Stimulated activated naive B cell treated with anti-CD40 and anti-IgM and Interleukin-4, amounts not matched to agents 10 μg/mL and 1 μg/mL and 100 μg/mL, for 72 hours (primary cell): ENCODE data around the gene CDKN1C.
A peak's percentile ranks its signal among the peaks of the same experiment; 100 is the strongest.
"Not testable (repeated sequence)": the region's sequence is repeated elsewhere in the genome, so short reads cannot be mapped to it uniquely, and the experiment has no call there.

Experiments
- ATAC-seq, 2 donors: fragments of 150-1000 bp; cut with Tn5 transposase; replicated peaks; 2 replicates each; pipeline ENCODE4 v1.10.0; 2021; ENCODE audit warnings: moderate library complexity in 1 of 2
- DNase-seq: peaks from one replicate; pipeline ENCODE4 v3.0.0; 2021
- H3K27ac Mint-ChIP-seq: one replicate; pipeline ENCODE4 v1.8.0; 2022; ENCODE audit warnings: mild to moderate bottlenecking, mixed read lengths
- H3K27me3 Mint-ChIP-seq, 2 donors: one replicate each; pipeline ENCODE4 v1.8.0; 2022; ENCODE audit warnings: mixed read lengths in 2 of 2
- H3K36me3 Mint-ChIP-seq, 2 donors: one replicate each; pipeline ENCODE4 v1.8.0; 2022; ENCODE audit warnings: mixed read lengths in 2 of 2, mild to moderate bottlenecking in 1 of 2
- H3K4me1 Mint-ChIP-seq, 2 donors: one replicate each; pipeline ENCODE4 v1.8.0; 2022; ENCODE audit warnings: mixed read lengths in 2 of 2, mild to moderate bottlenecking in 1 of 2
- H3K4me3 Mint-ChIP-seq, 2 donors: one replicate each; pipeline ENCODE4 v1.8.0; 2022; ENCODE audit warnings: mild to moderate bottlenecking in 2 of 2, mixed read lengths in 2 of 2, moderate library complexity in 1 of 2
- H3K9me3 Mint-ChIP-seq, 2 donors: one replicate each; pipeline ENCODE4 v1.8.0; 2022; ENCODE audit warnings: mixed read lengths in 2 of 2, mild to moderate bottlenecking in 1 of 2

The CDKN1C gene

DNA sequence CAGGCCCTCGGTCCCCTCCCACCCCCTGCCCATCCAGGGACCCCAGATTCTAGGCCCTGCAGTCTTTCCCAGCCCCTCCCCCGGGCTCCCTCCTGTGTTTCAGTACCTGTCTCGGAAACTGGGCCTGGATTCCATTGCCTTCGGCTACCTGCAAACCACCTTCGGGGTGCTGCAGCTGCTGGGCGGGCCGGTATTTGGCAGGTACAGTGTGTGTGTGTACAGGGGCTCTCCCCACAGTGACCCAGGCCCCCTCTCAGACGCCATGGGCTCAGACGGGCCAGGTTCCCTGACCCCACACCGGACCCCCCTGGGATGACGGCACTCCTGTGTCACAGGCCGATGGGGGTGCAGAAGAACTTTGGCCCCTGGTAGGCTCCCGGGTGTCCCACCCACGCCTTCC, 22.6 kb upstream of the CDKN1C start:
- H3K27me3 Mint-ChIP-seq: peaks cover 5 to 42% of the 10 kb centered on the region in 2 donors
- no peak overlapping the region for H3K27ac Mint-ChIP-seq
- DNase-seq (no peak), ATAC-seq (no peak)
- H3K36me3 Mint-ChIP-seq: peaks cover 4 to 21% of the 10 kb centered on the region in 2 donors
- no peak overlapping the region for H3K4me3 Mint-ChIP-seq
- H3K9me3 Mint-ChIP-seq: peaks cover 4 to 5% of the 10 kb centered on the region in 2 donors
- H3K4me1 Mint-ChIP-seq: peaks cover 8% of the 10 kb centered on the region in 2 donors

DNA sequence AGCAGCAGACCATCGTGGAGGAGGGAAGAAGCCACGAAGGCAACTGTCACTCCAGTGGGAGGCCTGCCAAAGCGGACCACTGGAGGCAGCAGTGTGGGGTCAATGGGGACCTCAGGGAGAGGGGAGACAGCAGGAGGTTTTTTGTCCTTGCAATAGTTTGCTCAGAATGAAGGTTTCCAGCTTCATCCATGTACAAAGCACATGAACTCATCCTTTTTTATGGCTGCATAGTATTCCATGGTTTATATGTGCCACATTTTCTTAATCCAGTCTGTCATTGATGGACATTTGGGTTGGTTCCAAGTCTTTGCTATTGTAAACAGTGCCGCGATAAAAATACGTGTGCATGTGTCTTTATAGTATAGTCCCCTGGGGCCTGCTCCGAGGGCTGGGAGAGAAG, 19.7 kb upstream of the CDKN1C start:
- not testable (repeated sequence) for H3K27ac Mint-ChIP-seq, H3K4me3 Mint-ChIP-seq, ATAC-seq, DNase-seq, H3K9me3 Mint-ChIP-seq
- Mint-ChIP-seq H3K27me3 (peaks cover 0 to 33% of the 10 kb centered on the region in 2 donors), H3K36me3 (peaks cover 4 to 21% of the 10 kb centered on the region in 2 donors), H3K4me1 (peaks cover 6 to 15% of the 10 kb centered on the region in 2 donors)

DNA sequence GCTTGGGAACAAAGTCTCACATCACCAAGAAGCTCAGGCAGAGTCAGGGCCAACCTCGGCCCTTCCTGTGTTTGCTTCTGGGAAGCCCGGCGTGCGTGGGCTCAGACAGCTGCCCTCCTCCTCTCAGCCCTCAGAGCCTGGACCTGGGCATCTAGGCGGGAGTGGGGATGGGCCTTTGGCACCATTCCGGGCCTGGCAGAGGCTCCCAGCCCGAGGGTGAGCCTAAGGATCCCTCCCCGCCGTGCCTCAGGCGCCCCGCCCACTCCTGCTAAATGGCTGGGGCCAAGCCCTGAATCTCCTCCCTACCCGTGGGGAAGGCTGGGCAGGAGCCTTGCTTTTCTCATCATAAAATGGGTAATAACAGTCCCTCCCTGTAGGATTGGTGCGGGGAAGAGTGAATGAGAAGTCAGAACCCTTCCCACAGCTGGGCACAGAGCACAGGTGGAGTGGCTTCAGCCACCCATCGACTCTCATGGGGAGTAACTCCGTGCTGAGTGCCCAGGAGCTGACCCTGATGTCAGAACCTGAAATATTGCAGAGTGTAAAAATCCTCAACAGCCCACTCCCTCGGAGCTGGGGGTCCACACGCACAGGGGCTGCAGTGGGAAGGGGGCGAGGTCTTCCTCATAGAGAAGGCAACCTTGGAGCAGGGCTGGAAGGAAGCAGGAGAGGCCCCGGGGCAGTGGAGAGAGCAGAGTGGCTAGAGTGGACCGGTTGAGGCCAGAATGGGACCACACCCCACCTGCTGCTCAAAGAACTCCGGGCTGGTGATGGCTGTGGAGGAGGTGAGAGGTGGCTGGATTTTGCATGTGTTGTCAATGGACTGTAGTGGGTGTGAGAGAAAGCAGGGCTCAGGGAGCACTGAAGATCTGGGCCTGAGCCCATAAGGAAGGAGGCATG, 18.8 kb upstream of the CDKN1C start:
- no peak for DNase-seq

DNA sequence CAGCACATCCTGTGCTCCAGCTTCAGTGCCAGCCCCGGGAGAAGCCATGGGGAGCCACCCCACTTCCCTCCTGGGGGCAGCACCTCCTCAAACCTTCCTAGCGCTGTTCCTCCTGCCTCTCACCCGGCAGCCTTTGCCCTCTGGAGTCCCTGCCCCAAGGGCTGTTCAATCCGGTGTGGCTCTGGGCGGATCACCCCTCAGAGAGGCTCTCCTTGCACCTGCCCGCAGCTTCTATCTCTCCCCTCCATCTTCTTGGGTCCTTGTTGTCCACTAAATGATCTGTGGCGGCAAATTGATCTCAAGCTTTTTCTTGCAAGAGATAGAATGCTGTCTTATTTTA, 18.1 kb upstream of the CDKN1C start:
- Mint-ChIP-seq H3K27ac (no peak overlapping the region), H3K4me1 (peaks cover 19 to 29% of the 10 kb centered on the region in 2 donors), H3K36me3 (peaks cover 4 to 21% of the 10 kb centered on the region in 2 donors), H3K4me3 (peak overlapping the region in 1 of 2 donors; percentile 26), H3K9me3 (peaks cover 4 to 5% of the 10 kb centered on the region in 2 donors), H3K27me3 (peaks cover 0 to 43% of the 10 kb centered on the region in 2 donors)
- no peak for ATAC-seq
- DNase-seq: no peak

More for the DNA sequence above, 18.8 kb upstream of the CDKN1C start:
- H3K4me1 Mint-ChIP-seq: peaks cover 13 to 21% of the 10 kb centered on the region in 2 donors
- peaks cover 0 to 35% of the 10 kb centered on the region in 2 donors for H3K27me3 Mint-ChIP-seq
- no peak overlapping the region for H3K4me3 Mint-ChIP-seq
- peaks cover 4 to 21% of the 10 kb centered on the region in 2 donors for H3K36me3 Mint-ChIP-seq
- no peak for ATAC-seq
- no peak overlapping the region for H3K27ac Mint-ChIP-seq
- H3K9me3 Mint-ChIP-seq: peaks cover 4 to 5% of the 10 kb centered on the region in 2 donors

DNA sequence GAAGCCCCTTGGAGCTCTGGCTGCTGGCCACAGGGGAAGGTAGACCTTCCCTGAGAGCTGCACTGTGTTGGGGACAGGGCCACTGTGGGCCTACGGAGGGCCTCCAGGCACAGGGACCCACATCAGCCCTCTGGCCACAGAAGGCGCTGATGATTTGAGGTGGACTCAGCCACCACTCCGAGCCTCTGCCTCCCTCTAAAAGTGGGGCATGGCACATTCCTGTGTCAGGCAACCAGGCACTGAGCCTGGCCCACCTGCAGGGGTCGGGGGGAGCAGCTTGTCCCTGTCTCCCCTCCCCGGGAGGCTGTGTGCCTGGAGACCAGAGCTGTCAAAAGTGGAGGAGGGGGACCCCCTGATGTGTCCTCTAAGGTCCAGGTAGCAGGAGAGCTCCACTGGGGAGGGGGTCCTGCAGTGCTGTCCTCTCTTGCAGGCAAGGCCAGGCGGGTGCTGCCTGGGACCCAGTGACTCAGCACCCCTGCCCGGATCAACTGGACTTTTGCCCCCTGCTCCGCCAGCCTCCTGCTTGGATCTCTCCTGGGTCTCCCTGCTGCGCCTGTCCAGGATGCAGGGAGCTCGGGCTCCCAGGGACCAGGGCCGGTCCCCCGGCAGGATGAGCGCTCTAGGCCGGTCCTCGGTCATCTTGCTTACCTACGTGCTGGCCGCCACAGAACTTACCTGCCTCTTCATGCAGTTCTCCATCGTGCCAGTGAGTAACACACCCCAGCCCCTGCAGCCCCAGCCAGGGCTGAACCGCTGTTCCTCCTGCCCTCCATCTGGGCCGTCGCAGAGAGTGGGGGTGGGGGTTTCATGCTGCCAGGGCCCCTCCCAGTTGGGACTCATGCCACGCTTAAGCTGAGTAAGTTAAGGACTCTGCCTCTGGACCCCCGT, 17.5 kb upstream of the CDKN1C start:
- peaks cover 4 to 21% of the 10 kb centered on the region in 2 donors for H3K36me3 Mint-ChIP-seq
- peak overlapping the region; percentile 49 for H3K27ac Mint-ChIP-seq
- DNase-seq (no peak), ATAC-seq (no peak)
- H3K27me3 Mint-ChIP-seq: peaks cover 0 to 49% of the 10 kb centered on the region in 2 donors
- peak overlapping the region; percentile 75 for H3K4me3 Mint-ChIP-seq
- H3K4me1 Mint-ChIP-seq: peaks cover 25 to 34% of the 10 kb centered on the region in 2 donors
- peaks cover 4 to 5% of the 10 kb centered on the region in 2 donors for H3K9me3 Mint-ChIP-seq

DNA sequence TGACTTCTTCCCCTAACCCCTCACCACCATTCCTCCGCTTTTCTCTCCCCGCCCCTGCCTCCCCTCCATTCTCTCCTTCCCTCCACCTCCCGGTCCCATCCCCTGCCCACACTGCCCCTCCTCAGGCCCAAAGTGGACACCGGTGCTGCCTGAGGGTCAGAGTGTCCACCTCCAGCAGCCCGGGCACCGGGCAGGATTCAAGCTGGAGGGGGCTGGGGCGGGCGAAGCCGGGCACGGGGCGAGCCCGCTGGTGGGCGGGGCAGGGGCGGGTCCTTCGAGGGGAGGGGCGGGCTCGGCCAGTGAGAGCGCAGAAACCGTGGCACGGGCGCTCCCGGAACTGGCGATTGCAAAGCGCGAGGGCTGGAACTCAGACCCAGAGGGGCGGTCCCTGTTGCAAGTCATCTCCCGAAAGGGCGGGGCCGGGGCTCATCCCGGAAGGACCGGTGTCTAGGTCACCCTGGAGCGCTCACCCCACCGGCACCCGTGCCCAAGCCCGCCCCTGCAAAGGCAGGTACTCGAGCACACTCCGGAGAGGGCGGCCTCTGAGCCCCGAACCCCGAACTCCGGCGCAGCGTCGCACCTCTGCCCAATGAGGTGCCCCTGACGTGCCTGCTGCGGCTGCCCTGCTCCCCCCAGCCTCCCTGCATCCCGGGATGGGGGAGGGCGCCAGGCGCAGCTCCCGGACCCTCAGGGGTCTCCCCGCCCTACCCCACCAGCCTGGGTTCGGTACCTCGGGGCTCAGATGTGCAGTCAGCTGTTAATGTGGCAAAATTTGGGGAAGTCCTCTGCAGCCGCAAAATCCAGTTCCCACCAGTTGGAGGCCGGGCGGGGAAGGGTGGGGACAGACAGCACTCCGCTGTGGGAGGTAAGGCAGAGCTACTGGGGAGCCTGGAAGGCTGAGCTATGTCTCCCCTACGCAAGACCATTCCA, 16.5 kb upstream of the CDKN1C start:
- Mint-ChIP-seq H3K9me3 (peaks cover 4 to 5% of the 10 kb centered on the region in 2 donors), H3K4me3 (peak overlapping the region; percentile 75), H3K27ac (peak overlapping the region; percentile 49), H3K27me3 (peaks cover 0 to 47% of the 10 kb centered on the region in 2 donors), H3K36me3 (peaks cover 4 to 21% of the 10 kb centered on the region in 2 donors), H3K4me1 (peaks cover 26 to 34% of the 10 kb centered on the region in 2 donors)
- ATAC-seq (peak; percentile 92), DNase-seq (peak; percentile 91)

DNA sequence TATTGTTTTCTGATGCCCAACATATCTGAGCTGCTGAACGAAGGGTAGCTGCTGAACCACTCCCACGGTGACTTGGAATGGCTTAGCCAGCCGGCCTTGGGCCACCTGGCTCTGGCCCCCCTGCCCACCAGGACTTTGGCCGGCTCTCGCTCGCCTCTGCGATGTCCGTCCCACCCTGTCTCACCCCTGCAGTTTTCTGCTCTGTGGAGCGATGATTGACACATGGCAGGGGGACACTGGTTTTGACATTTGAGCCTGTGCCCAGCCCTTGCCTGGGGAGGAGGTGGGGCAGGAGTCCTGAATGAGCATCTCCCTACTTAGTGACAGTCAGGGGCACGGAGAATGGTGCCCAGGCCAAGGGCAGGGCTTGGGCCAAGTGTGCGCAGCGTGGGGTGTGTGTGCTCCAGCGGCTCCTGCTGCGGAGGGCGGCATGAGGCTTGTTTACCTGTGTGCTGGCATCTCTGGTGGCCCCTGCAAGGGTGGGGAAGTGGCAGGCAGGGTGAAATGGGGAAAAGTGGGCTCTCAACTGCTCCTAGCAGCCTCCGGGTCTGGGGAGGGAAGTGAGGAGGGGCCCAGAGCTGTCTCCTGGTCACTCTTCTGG, 15.7 kb upstream of the CDKN1C start:
- DNase-seq (no peak), ATAC-seq (no peak)
- peaks cover 26 to 34% of the 10 kb centered on the region in 2 donors for H3K4me1 Mint-ChIP-seq
- H3K27ac Mint-ChIP-seq: no peak overlapping the region
- H3K4me3 Mint-ChIP-seq: peak overlapping the region; percentile 75
- H3K9me3 Mint-ChIP-seq: peaks cover 4 to 5% of the 10 kb centered on the region in 2 donors
- peaks cover 0 to 55% of the 10 kb centered on the region in 2 donors for H3K27me3 Mint-ChIP-seq
- H3K36me3 Mint-ChIP-seq: peaks cover 4 to 16% of the 10 kb centered on the region in 2 donors

DNA sequence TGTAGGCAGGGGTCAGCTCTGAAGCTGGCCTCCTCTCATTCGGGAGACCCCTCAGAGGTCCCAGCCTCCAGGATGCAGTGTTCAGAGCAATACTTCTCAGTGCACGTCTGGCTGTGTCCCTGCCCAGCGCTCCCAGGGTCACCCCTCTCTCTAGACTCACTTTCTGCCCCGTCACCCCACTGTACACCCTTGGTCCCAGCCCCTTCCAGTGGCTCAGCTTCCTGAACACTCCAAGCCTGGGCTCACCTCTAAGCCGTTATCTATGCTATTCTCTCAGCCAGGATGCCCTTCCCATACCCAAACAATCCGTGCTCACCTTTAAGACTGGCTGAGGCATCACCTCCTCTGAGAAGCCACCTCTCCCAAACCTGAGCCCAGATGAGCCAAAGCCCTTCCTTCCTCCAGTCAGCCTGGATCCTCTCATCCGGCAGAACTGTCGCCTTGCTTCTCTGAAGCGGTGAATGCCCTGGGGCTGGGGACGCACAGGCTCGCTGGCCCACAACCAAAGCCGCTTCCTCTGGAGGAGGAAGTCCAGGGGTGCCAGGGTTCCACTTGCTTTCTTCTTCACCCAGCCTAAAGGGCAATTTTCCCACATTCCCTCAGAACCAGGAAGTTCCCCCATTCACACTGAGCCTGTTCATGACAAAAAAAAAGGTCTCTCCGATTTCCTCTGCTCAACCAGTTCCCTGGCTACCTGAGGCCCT, 13.7 kb upstream of the CDKN1C start:
- peaks cover 24 to 34% of the 10 kb centered on the region in 2 donors for H3K4me1 Mint-ChIP-seq
- H3K27ac Mint-ChIP-seq: peak overlapping the region; percentile 76
- H3K4me3 Mint-ChIP-seq: no peak overlapping the region
- no peaks in the 10 kb centered on the region for H3K9me3 Mint-ChIP-seq
- ATAC-seq: no peak
- DNase-seq: no peak
- H3K36me3 Mint-ChIP-seq: no peaks in the 10 kb centered on the region
- H3K27me3 Mint-ChIP-seq: peaks cover 0 to 46% of the 10 kb centered on the region in 2 donors

DNA sequence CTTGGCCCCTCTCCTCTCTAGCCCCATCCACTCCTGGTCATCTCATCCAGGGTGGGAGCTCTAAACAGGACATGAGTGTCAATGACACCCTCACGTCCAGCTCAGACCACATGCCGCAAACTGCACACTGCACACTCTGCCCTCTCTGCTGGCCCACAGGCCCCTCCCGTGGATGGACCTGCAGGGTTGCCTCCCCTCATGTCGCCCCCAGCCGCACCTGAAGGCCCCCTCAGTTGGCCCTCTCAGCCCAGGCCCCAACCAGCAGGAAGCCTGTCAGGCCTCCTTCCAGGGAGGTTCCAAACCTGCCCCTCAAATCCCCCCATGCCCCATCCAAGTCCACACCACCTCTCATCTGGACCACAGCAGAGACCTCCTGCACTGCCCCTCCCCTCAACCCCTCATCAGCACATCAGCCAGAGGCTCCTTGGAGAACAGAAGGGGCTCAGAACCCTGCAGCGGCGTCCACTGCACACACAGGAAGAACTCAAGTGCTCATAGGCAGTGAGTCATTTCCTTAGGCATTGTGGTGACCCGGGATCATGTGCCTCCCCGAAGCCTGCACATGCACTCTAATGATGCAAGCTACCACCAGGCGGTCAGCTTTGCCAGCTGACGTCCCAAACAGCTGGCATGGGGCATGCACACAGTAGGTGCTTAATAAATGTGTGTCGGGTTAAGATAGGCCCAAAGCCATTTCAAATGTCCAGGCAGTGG, 12.9 kb upstream of the CDKN1C start:
- no peaks in the 10 kb centered on the region for H3K9me3 Mint-ChIP-seq
- H3K27me3 Mint-ChIP-seq: peaks cover 0 to 42% of the 10 kb centered on the region in 2 donors
- DNase-seq: no peak
- H3K4me3 Mint-ChIP-seq: no peak overlapping the region
- H3K4me1 Mint-ChIP-seq: peaks cover 21 to 30% of the 10 kb centered on the region in 2 donors
- peak; percentile 52 to 54 for ATAC-seq
- H3K36me3 Mint-ChIP-seq: no peaks in the 10 kb centered on the region
- peak overlapping the region; percentile 72 for H3K27ac Mint-ChIP-seq

DNA sequence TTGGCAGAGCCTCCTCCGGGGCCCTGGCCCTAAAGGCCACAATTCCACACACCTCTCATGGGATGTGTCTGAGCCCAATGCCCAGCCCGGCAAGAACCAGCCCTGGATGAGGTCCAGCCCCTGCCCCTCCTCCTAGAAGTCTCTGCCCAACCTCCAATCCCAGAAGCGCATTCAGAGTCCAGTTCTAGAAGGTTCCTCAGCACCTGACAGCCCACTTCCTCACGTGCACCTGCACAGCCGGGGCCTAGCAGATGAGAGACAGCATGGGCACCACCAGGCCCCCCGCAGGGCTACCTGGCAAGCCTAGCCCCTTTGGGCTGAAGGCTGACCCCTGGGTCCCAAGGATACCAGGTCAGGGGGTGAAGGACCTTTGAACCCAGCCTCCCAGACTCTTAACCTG, 11.5 kb upstream of the CDKN1C start:
- no peak for ATAC-seq
- Mint-ChIP-seq H3K36me3 (no peaks in the 10 kb centered on the region), H3K27ac (no peak overlapping the region), H3K4me3 (no peak overlapping the region), H3K4me1 (peaks cover 26 to 37% of the 10 kb centered on the region in 2 donors), H3K27me3 (peaks cover 0 to 40% of the 10 kb centered on the region in 2 donors), H3K9me3 (no peaks in the 10 kb centered on the region)
- no peak for DNase-seq

DNA sequence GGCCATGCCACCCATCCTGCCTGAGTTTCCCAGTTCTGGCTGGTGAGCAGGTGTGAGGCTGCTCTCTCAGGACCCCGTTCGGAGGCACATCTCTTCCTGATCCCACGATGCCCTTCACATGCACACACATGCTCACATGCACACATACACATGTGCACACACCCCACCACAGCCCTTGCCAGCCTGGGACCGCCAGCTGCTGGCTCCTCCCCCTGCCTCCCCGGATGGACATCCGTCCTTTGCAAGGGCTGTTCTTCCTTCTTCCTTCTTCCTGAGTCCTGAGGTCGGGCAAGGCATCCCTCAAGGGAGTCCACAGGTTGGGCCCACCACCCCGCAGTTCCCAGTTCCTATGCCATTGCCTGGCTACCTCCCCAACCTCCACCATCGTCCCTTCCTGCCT, 10.5 kb upstream of the CDKN1C start:
- Mint-ChIP-seq H3K9me3 (no peaks in the 10 kb centered on the region), H3K27me3 (peaks cover 0 to 40% of the 10 kb centered on the region in 2 donors), H3K4me3 (no peak overlapping the region), H3K36me3 (no peaks in the 10 kb centered on the region), H3K4me1 (peaks cover 29 to 38% of the 10 kb centered on the region in 2 donors), H3K27ac (no peak overlapping the region)
- no peak for ATAC-seq
- no peak for DNase-seq

DNA sequence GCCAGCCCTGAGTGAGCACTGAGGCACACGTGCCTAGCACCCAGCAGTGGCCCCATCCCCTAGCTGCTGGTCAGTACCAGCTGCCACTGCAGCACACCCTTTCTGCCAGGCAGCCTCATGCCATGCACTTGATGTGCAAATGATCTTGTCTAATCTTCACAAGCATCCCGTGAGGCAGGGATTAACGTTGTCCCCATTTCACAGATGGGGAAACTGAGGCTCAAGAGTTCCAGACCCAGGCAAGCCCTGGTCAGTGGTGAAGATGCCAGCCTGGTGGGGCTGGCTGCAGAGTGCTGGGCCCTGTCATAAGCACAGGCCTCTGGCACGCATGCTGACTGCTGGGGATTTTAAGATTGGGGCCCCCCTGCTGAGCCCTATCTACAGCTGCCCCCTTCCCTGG, 8.4 kb upstream of the CDKN1C start:
- ATAC-seq (no peak), DNase-seq (no peak)
- H3K27me3 Mint-ChIP-seq: peaks cover 0 to 27% of the 10 kb centered on the region in 2 donors
- H3K4me1 Mint-ChIP-seq: peaks cover 18 to 22% of the 10 kb centered on the region in 2 donors
- no peak overlapping the region for H3K27ac Mint-ChIP-seq
- H3K36me3 Mint-ChIP-seq: no peaks in the 10 kb centered on the region
- no peaks in the 10 kb centered on the region for H3K9me3 Mint-ChIP-seq
- H3K4me3 Mint-ChIP-seq: no peak overlapping the region
